GM21423 (cell line): ENCODE data around the gene RYR2.

ENCODE experiments used
- ATAC-seq: cut with Tn5 transposase; IDR thresholded peaks from one replicate; pipeline ENCODE4 v1.9.1; 2021; ENCODE audit warnings: mild to moderate bottlenecking, moderate library complexity; ENCODE audit not compliant: unreplicated experiment

Gene RYR2

GRCh38 chr1:237041795-237042525 lies at the start of gene RYR2:
TSS of gene RYR2 (plus strand) at chr1:237042184. CDS start at chr1:237042522, 338 bp downstream.
- ATAC-seq, result no peak

GRCh38 chr1:236992449-236992848 lies 49.5 kb upstream of the RYR2 start:
- ATAC-seq, result no peak

- ATAC-seq, result no peak
Measured at GRCh38 chr1:236994450-236994849, 47.5 kb upstream of the RYR2 start.

GRCh38 chr1:236997361-236997760 lies 44.6 kb upstream of the RYR2 start:
- ATAC-seq, result no peak

GRCh38 chr1:236997882-236998281 lies 44.1 kb upstream of the RYR2 start:
- ATAC-seq, result no peak

GRCh38 chr1:236998546-236998945 lies 43.4 kb upstream of the RYR2 start:
- ATAC-seq, result no peak

GRCh38 chr1:237000191-237000590 lies 41.8 kb upstream of the RYR2 start:
- ATAC-seq, result no peak

GRCh38 chr1:237003516-237003915 lies 38.5 kb upstream of the RYR2 start:
- no peak for ATAC-seq

- no peak for ATAC-seq
Measured at GRCh38 chr1:237004116-237004515, 37.9 kb upstream of the RYR2 start, which contains the start of gene MT1HL1. TSS of gene MT1HL1 (minus strand) at chr1:237004441. CDS start at chr1:237004372, 69 bp downstream.

- no peak for ATAC-seq
Measured at GRCh38 chr1:237005674-237006073, 36.3 kb upstream of the RYR2 start.

GRCh38 chr1:237007147-237007881 lies 34.7 kb upstream of the RYR2 start:
- ATAC-seq, result no peak

- no peak for ATAC-seq
Measured at GRCh38 chr1:237009611-237010010, 32.4 kb upstream of the RYR2 start.

GRCh38 chr1:237011432-237011831 lies 30.6 kb upstream of the RYR2 start:
- no peak for ATAC-seq

- ATAC-seq, result no peak
Measured at GRCh38 chr1:237012361-237012760, 29.6 kb upstream of the RYR2 start.

- no peak for ATAC-seq
Measured at GRCh38 chr1:237012788-237013383, 29.1 kb upstream of the RYR2 start.

- no peak for ATAC-seq
Measured at GRCh38 chr1:237013608-237014007, 28.4 kb upstream of the RYR2 start.

- ATAC-seq, result no peak
Measured at GRCh38 chr1:237016626-237017025, 25.4 kb upstream of the RYR2 start.

GRCh38 chr1:237018896-237019295 lies 23.1 kb upstream of the RYR2 start:
- no peak for ATAC-seq

GRCh38 chr1:237025358-237026074 lies 16.5 kb upstream of the RYR2 start:
- no peak for ATAC-seq

GRCh38 chr1:237029240-237029639 lies 12.7 kb upstream of the RYR2 start:
- no peak for ATAC-seq

- ATAC-seq, result no peak
Measured at GRCh38 chr1:237029850-237030535, 12.0 kb upstream of the RYR2 start.
